K562 (cell line): Measurements from ENCODE around the gene SLC23A2. TPM values are rescaled to one million over a fixed set of nuclear protein-coding genes. Genes with fewer than 3 reads are reported as not detected.

Source experiments
- ATAC-seq: fragments of 200-7000 bp; cut with Tn5 transposase; 3 replicates; pipeline ENCODE4 v1.9.1; 2020; ENCODE audit warnings: moderate library complexity
- BruUV-seq: library from RNA; stranded (reverse); fragments of 400-500 nt; replicated peaks from 2 replicates; lab custom pipeline; 2021; lab: Mats Ljungman, UMichigan
- CTCF ChIA-PET: fragments of 300-600 bp; formaldehyde crosslinking; extraction: SDS; loops from one replicate; lab custom pipeline; 2021; ENCODE audit warnings: low intra/inter-chr PET ratio; lab: Yijun Ruan, JAX
- POLR2A ChIA-PET: fragments of 300-600, 350-650 bp; sonication (Branson Sonifier 250); formaldehyde crosslinking; extraction: SDS; loops from one replicate; lab custom pipeline; 2021; ENCODE audit warnings: antibody characterized with exemption, inconsistent platforms; lab: Yijun Ruan, JAX
- DNase-seq, 4 experiments: peaks; one replicate each; pipeline versions ENCODE4 v3.0.0 to v3.0.0-alpha.2; 2011 to 2018; ENCODE audit warnings: low spot score in 3 of 4, mixed read lengths in 3 of 4; ENCODE audit errors: extremely low read depth in 1 of 4
- FAIRE-seq: peaks from 2 replicates; lab custom pipeline; 2011; peaks lifted over from hg19 to GRCh38; lab: Jason Lieb, UNC
- H2AFZ ChIP-seq: 2 replicates; pipeline ENCODE4 v1.6.0; 2011; ENCODE audit warnings: low read depth, low read length, control low read depth, inconsistent platforms
- H3K27ac ChIP-seq: fragments of 200-600 bp; 3 replicates; pipeline ENCODE4 v1.8.0; 2011; ENCODE audit warnings: low read depth, mild to moderate bottlenecking, control low read depth, inconsistent platforms, low read length, moderate library complexity, mixed read lengths; ENCODE audit errors: extremely low read depth
- H3K27me3 ChIP-seq, 2 experiments: fragments of 300-600 bp in 1 of 2; 2 replicates in 1 of 2; 3 replicates in 1 of 2; pipeline versions ENCODE4 v1.6.0 to v1.8.0; 2011; ENCODE audit warnings: inconsistent platforms in 2 of 2, low read length in 2 of 2, mild to moderate bottlenecking in 1 of 2, mixed read lengths in 1 of 2, moderate library complexity in 1 of 2; ENCODE audit not compliant: control insufficient read depth in 2 of 2, insufficient read depth in 2 of 2
- H3K36me3 ChIP-seq: fragments of 300-600 bp; 3 replicates; pipeline ENCODE4 v1.8.0; 2011; ENCODE audit warnings: mild to moderate bottlenecking, low read length, inconsistent platforms; ENCODE audit not compliant: control insufficient read depth, insufficient read depth
- H3K4me1 ChIP-seq, 2 experiments: fragments of 200-600 bp in 1 of 2; replicated peaks in 1 of 2; 2 replicates in 1 of 2; 3 replicates in 1 of 2; pipeline versions ENCODE4 v1.5.1 to v1.8.0; 2011; ENCODE audit warnings: inconsistent platforms in 2 of 2, low read length in 2 of 2, mild to moderate bottlenecking in 1 of 2, mixed read lengths in 1 of 2, moderate library complexity in 1 of 2; ENCODE audit not compliant: control insufficient read depth in 2 of 2, insufficient read depth in 2 of 2
- H3K4me2 ChIP-seq: 2 replicates; pipeline ENCODE4 v1.6.1; 2011; ENCODE audit warnings: low read length, control low read depth, inconsistent platforms, mixed read lengths; ENCODE audit not compliant: insufficient read depth
- H3K4me3 ChIP-seq: fragments of 200-600 bp; sonication (generic), shearing (Covaris generic); 2 replicates; pipeline ENCODE4 v1.5.1; 2016; ENCODE audit warnings: control low read depth, inconsistent platforms
- H3K79me2 ChIP-seq: fragments of 200-600 bp; 3 replicates; pipeline ENCODE4 v1.8.0; 2011; ENCODE audit warnings: low read length, inconsistent platforms; ENCODE audit not compliant: control insufficient read depth, insufficient read depth
- H3K9ac ChIP-seq, 2 experiments: 2 replicates each; pipeline versions ENCODE4 v1.6.0 to v1.6.1; 2011; ENCODE audit warnings: low read depth in 2 of 2, low read length in 2 of 2, control low read depth in 1 of 2, inconsistent platforms in 1 of 2, mild to moderate bottlenecking in 1 of 2, mixed read lengths in 1 of 2; ENCODE audit not compliant: insufficient read depth in 1 of 2
- H3K9me1 ChIP-seq: one replicate; pipeline ENCODE4 v1.6.0; 2011; ENCODE audit warnings: inconsistent platforms, mild to moderate bottlenecking, low read length, moderate library complexity; ENCODE audit not compliant: control insufficient read depth, insufficient read depth
- H3K9me3 ChIP-seq: replicated peaks from 2 replicates; pipeline ENCODE4 v1.5.1; 2011; ENCODE audit warnings: low read depth, low read length, inconsistent platforms; ENCODE audit not compliant: control insufficient read depth, insufficient read depth
- H4K20me1 ChIP-seq: replicated peaks from 2 replicates; pipeline ENCODE4 v1.6.1; 2011; ENCODE audit warnings: low read length, inconsistent platforms, mixed read lengths; ENCODE audit not compliant: control insufficient read depth, insufficient read depth
- EGR1 ChIP-seq: fragments of 450-650 bp; conservative IDR thresholded peaks from 2 replicates; pipeline ENCODE4 v1.6.1; 2017; ENCODE audit warnings: mild to moderate bottlenecking
- ELF4 ChIP-seq: fragments of 450-650 bp; formaldehyde crosslinking; IDR thresholded peaks from 2 replicates; pipeline ENCODE4 v1.4.0; 2022; ENCODE audit warnings: missing genetic modification characterization
- FOXP4 ChIP-seq: sonication (generic); formaldehyde crosslinking; IDR thresholded peaks from 2 replicates; pipeline ENCODE4 v1.8.0; 2022; ENCODE audit warnings: mild to moderate bottlenecking, missing genetic modification reagents, borderline replicate concordance
- THAP7 ChIP-seq: fragments of 250-450 bp; sonication (Bioruptor Pico); IDR thresholded peaks from 2 replicates; pipeline ENCODE4 v1.5.0; 2021
- WGBS: fragments of 100-300 bp; shearing (Covaris generic); methylation state at CpG from one replicate; pipeline ENCODE4 v1.1.6; 2016; ENCODE audit warnings: low coverage, mixed read lengths; ENCODE audit not compliant: insufficient coverage; ENCODE audit errors: missing lambda C conversion rate; 5-methylcytosine and 5-hydroxymethylcytosine counted together
- in situ Hi-C: fragments of 300-500 bp; cut with MboI; formaldehyde crosslinking; loops from 4 replicates; pipeline ENCODE4 v1.15.0; 2018; ENCODE audit warnings: inconsistent platforms, mixed read lengths
- intact Hi-C: fragments of 100-400 bp; cut with micrococcal nuclease; formaldehyde crosslinking; loops from 2 replicates; pipeline ENCODE4 v1.14.2; 2022
- polyA plus RNA-seq, 8 experiments: library from polyadenylated mRNA; depleted of rRNA in 4 of 8; stranded (reverse) in 5 of 8; unstranded in 3 of 8; fragments of >200 nt; fragmentation: Nextera tagmentation in 2 of 8; fragmentation: Illumina TruSeq in 1 of 8; extraction: Ambion mirVana in 2 of 8; extraction: Trizol in 1 of 8; gene quantifications; 2 replicates each; pipeline versions ENCODE4 v1.2.1 to v1.2.3, GENCODE V29; 2011 to 2014; ENCODE audit warnings: inconsistent platforms in 1 of 8, missing spikeins in 1 of 8
- total RNA-seq, 7 experiments: library from RNA; depleted of rRNA in 6 of 7; stranded (reverse); fragments of >200 nt in 6 of 7; fragmentation: Illumina TruSeq in 2 of 7; extraction: Trizol in 2 of 7; gene quantifications; 2 replicates each; pipeline versions ENCODE4 v1.2.1 to v1.2.3, GENCODE V29; 2011 to 2021; ENCODE audit warnings: low replicate concordance in 1 of 7

The SLC23A2 gene
- total and polyA plus RNA-seq, 9 of the 15 experiments (the other 6 are each of a cell fraction or from before 2014, with no cell fraction given), result 0.39 to 6.7 (median 3.2) TPM

- no peak for TF ChIP-seq FOXP4 (CRISPR knock-in tag)
- no peak for TF ChIP-seq ELF4
These were observed 187.2 kb downstream of the SLC23A2 start (continued) for GRCh38 chr20:4813863-4814695.

- intact Hi-C loops, result no loop called here
- no peak overlapping the region for H3K9ac ChIP-seq
- no peak overlapping the region for H3K27ac ChIP-seq
- H4K20me1 ChIP-seq, result no peaks in the 10 kb centered on the region
- peaks cover 8 to 38% of the 10 kb centered on the region in 2 experiments; a peak in 3 of 5 replicates for H3K27me3 ChIP-seq
- no TSS peak for BruUV-seq
- in situ Hi-C loops, result no loop called here
- no peak overlapping the region for H3K4me3 ChIP-seq
- no peaks in the 10 kb centered on the region for H3K79me2 ChIP-seq
- CTCF ChIA-PET, result no interaction called here
- H3K9me3 ChIP-seq, result no peaks in the 10 kb centered on the region
- no peak overlapping the region for H3K4me2 ChIP-seq
- TF ChIP-seq EGR1, result peak; percentile 60
- no peak for TF ChIP-seq THAP7 (CRISPR knock-in tag)
- DNase-seq (no peak), FAIRE-seq (no peak), ATAC-seq (no peak)
- WGBS, result 4% methylated on average over 13 of the region's 22 CpGs
- no peaks in the 10 kb centered on the region; a peak in 1 of 5 replicates for H3K4me1 ChIP-seq
- H3K9me1 ChIP-seq, result no peaks in the 10 kb centered on the region
- H2AFZ ChIP-seq, result no peak overlapping the region
- POLR2A ChIA-PET, result no interaction called here
- no peaks in the 10 kb centered on the region for H3K36me3 ChIP-seq
These were observed 188.0 kb downstream of the SLC23A2 start for GRCh38 chr20:4813076-4813862.
